AG04450 (cell line): ENCODE results near the gene LEAP2. TPM values are rescaled to one million over a fixed set of nuclear protein-coding genes. Genes with fewer than 3 reads are reported as not detected.

Source experiments
- CTCF ChIA-PET: fragments of 300-600, 350-600 bp; formaldehyde crosslinking; extraction: SDS; loops from one replicate; lab custom pipeline; 2022; ENCODE audit warnings: antibody characterized with exemption, inconsistent platforms; lab: Charles Lee
- POLR2A ChIA-PET: fragments of 350-600 bp; formaldehyde crosslinking; extraction: SDS; loops from one replicate; lab custom pipeline; 2021; ENCODE audit warnings: antibody characterized with exemption, inconsistent platforms; lab: Yijun Ruan, JAX
- DNase-seq: peaks from one replicate; pipeline ENCODE4 v3.0.0-alpha.2; 2011; ENCODE audit warnings: low read depth, low spot score
- H3K27ac ChIP-seq: one replicate; pipeline ENCODE4 v1.5.1; 2012; ENCODE audit warnings: low read depth, low read length, control low read depth
- H3K27me3 ChIP-seq: one replicate; pipeline ENCODE4 v1.6.0; 2012; ENCODE audit warnings: low read length; ENCODE audit not compliant: control insufficient read depth, insufficient read depth
- H3K4me3 ChIP-seq: 2 replicates; pipeline ENCODE4 v1.5.1; 2011; ENCODE audit warnings: mild to moderate bottlenecking, low read depth, low read length, control low read depth
- H3K9me3 ChIP-seq: 2 replicates; pipeline ENCODE4 v1.5.1; 2012; ENCODE audit warnings: low read length; ENCODE audit not compliant: control insufficient read depth, insufficient read depth
- CTCF ChIP-seq: IDR thresholded peaks from 2 replicates; pipeline ENCODE4 v1.5.1; 2011; ENCODE audit warnings: low read depth, low read length, control low read depth, inconsistent platforms
- polyA plus RNA-seq: library from polyadenylated mRNA; depleted of rRNA; stranded (reverse); fragments of >200 nt; gene quantifications from 2 replicates; pipeline ENCODE4 v1.2.3, GENCODE V29; 2011

LEAP2 gene
- polyA plus RNA-seq, 1 experiment: 0.91 TPM

- Histone ChIP-seq H3K27ac (no peak overlapping the region), H3K27me3 (no peaks in the 10 kb centered on the region), H3K9me3 (no peaks in the 10 kb centered on the region), H3K4me3 (no peak overlapping the region)
- ChIA-PET POLR2A (no interaction called here), CTCF (interaction anchor here (1.1 kb wide), 1 partner anchor 135 kb away, joined by 4 read pairs; no protein-coding TSS in a partner anchor)
- DNase-seq: no peak
- no peak for TF ChIP-seq CTCF
These were observed 16.0 kb downstream of the LEAP2 start for GRCh38 chr5:132889501-132889900.

GRCh38 chr5:132890817-132891216 is 17.3 kb downstream of the LEAP2 start:
- POLR2A ChIA-PET: no interaction called here
- Histone ChIP-seq H3K27ac (no peak overlapping the region), H3K9me3 (no peaks in the 10 kb centered on the region), H3K27me3 (no peaks in the 10 kb centered on the region), H3K4me3 (no peak overlapping the region)
- CTCF ChIA-PET: interaction anchor here (0.9 to 1.5 kb wide), 4 partner anchors 8 to 175 kb away, joined by 4 to 5 read pairs (median 5); no protein-coding TSS in a partner anchor
- no peak for TF ChIP-seq CTCF
- DNase-seq: no peak

GRCh38 chr5:132895719-132896305 is 22.3 kb downstream of the LEAP2 start:
- ChIA-PET POLR2A (no interaction called here), CTCF (interaction anchor here (1.4 kb wide), 1 partner anchor 13 kb away, joined by 5 read pairs; no protein-coding TSS in a partner anchor)
- H3K4me3 ChIP-seq: no peak overlapping the region
- no peaks in the 10 kb centered on the region for H3K27me3 ChIP-seq
- no peak overlapping the region for H3K27ac ChIP-seq
- TF ChIP-seq CTCF: no peak
- DNase-seq: no peak
- no peaks in the 10 kb centered on the region for H3K9me3 ChIP-seq

GRCh38 chr5:132896685-132897084 is 23.2 kb downstream of the LEAP2 start:
- POLR2A ChIA-PET: no interaction called here
- Histone ChIP-seq H3K9me3 (no peaks in the 10 kb centered on the region), H3K4me3 (no peak overlapping the region), H3K27ac (no peak overlapping the region), H3K27me3 (no peaks in the 10 kb centered on the region)
- CTCF ChIA-PET: interaction anchor here (1.4 kb wide), 1 partner anchor 9 kb away, joined by 4 read pairs; no protein-coding TSS in a partner anchor
- no peak for DNase-seq
- no peak for TF ChIP-seq CTCF

GRCh38 chr5:132898094-132898493 is 24.6 kb downstream of the LEAP2 start:
- ChIA-PET POLR2A (interaction anchor here (1.2 kb wide), 1 partner anchor 14 kb away, joined by 3 read pairs; no protein-coding TSS in a partner anchor), CTCF (interaction anchor here (0.6 kb wide), 2 partner anchors 15 to 70 kb away, joined by 3 read pairs; no protein-coding TSS in a partner anchor)
- Histone ChIP-seq H3K4me3 (no peak overlapping the region), H3K27me3 (no peaks in the 10 kb centered on the region), H3K27ac (no peak overlapping the region), H3K9me3 (no peaks in the 10 kb centered on the region)
- no peak for DNase-seq
- TF ChIP-seq CTCF: no peak
